ENCODE results near the gene MAP1LC3A.

The MAP1LC3A gene

GRCh38 chr20:34578025-34578424 lies 19.5 kb downstream of the MAP1LC3A start:
- no peak overlapping the region for H3K4me3 ChIP-seq (ENCODE audit: control insufficient read depth, low read depth, low read length)
- peak; percentile 24 for DNase-seq (ENCODE audit: low read depth)
- TF ChIP-seq CTCF (IDR thresholded peaks at IDR 0.05; ENCODE audit: control insufficient read depth, insufficient read depth, low read depth, low read length, missing control alignments) = no peak

- no peak overlapping the region for H3K4me3 ChIP-seq (ENCODE audit: control insufficient read depth, low read depth, low read length)
- TF ChIP-seq CTCF (IDR thresholded peaks at IDR 0.05; ENCODE audit: control insufficient read depth, insufficient read depth, low read depth, low read length, missing control alignments) = no peak
- no peak for DNase-seq (ENCODE audit: low read depth)
These were observed 20.0 kb downstream of the MAP1LC3A start for GRCh38 chr20:34578521-34578920.

GRCh38 chr20:34579191-34579978 lies 20.9 kb downstream of the MAP1LC3A start:
- TF ChIP-seq CTCF (IDR thresholded peaks at IDR 0.05; ENCODE audit: control insufficient read depth, insufficient read depth, low read depth, low read length, missing control alignments) = peak; percentile 87
- no peak overlapping the region for H3K4me3 ChIP-seq (ENCODE audit: control insufficient read depth, low read depth, low read length)
- DNase-seq (ENCODE audit: low read depth) = peak; percentile 60

GRCh38 chr20:34579979-34580940 lies 21.7 kb downstream of the MAP1LC3A start:
- no peak for TF ChIP-seq CTCF (IDR thresholded peaks at IDR 0.05; ENCODE audit: control insufficient read depth, insufficient read depth, low read depth, low read length, missing control alignments)
- DNase-seq (ENCODE audit: low read depth) = peak; percentile 18
- no peak overlapping the region for H3K4me3 ChIP-seq (ENCODE audit: control insufficient read depth, low read depth, low read length)

- DNase-seq (ENCODE audit: low read depth) = no peak
- no peak overlapping the region for H3K4me3 ChIP-seq (ENCODE audit: control insufficient read depth, low read depth, low read length)
- no peak for TF ChIP-seq CTCF (IDR thresholded peaks at IDR 0.05; ENCODE audit: control insufficient read depth, insufficient read depth, low read depth, low read length, missing control alignments)
These were observed 23.0 kb downstream of the MAP1LC3A start for GRCh38 chr20:34581341-34582184.

GRCh38 chr20:34582221-34582620 lies 23.7 kb downstream of the MAP1LC3A start:
- no peak for TF ChIP-seq CTCF (IDR thresholded peaks at IDR 0.05; ENCODE audit: control insufficient read depth, insufficient read depth, low read depth, low read length, missing control alignments)
- H3K4me3 ChIP-seq (ENCODE audit: control insufficient read depth, low read depth, low read length) = no peak overlapping the region
- DNase-seq (ENCODE audit: low read depth) = no peak

Data from AG09309 (cell line).